ENCODE measurements around the gene SLFN14.
"Not testable (repeated sequence)": the region's sequence is repeated elsewhere in the genome, so short reads cannot be mapped to it uniquely, and the experiment has no call there.

The SLFN14 gene

DNA sequence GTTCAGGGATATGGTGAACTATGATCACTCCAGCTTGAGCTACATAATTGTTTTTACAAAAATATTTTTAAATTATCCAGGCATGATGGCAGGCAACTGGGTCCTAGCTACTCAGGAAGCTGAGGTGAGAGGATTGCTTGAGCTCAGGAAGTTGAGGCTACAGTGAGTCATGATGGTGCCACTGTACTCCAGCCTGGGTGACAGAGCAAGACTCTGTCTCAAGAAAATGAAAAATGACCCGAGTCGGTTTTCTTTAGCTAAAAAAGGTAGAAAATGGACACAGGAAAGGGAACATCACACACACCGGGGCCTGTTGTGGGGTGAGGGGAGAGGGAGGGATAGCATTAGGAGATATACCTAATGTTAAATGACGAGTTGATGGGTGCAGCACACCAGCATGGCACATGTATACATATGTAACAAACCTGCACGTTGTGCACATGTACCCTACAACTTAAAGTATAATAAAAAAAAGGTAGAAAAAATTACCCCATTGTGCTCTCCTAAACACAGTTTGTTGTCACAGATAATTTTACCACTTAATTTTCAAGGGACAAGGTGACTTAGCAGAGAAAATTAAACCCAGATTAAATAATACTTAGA, 38.9 kb downstream of the SLFN14 start:
- peaks cover 95% of the 10 kb centered on the region for H3K4me1 Mint-ChIP-seq

DNA sequence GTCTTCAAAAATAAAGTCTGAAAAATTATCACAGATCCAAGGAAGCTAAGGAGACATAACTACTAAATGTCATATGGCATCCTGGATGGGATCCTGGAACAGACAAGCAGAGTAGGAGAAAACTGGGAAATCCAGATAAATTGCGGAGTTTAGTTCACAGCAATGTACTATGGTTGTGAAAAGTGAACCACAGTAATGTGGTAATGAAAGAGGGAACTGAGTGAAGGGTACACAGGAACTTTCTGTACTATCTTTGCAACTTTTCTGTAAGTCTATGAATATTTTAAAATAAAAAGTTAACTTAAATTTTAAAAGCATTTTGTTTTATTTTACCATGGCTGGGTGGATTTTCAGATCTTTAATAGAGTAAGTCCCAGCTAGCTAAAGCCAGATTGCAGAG, 39.5 kb downstream of the SLFN14 start:
- Mint-ChIP-seq H3K4me1 (peaks cover 89% of the 10 kb centered on the region), H3K4me3 (no peak overlapping the region), H3K27ac (peak overlapping the region; percentile 61), H3K27me3 (no peaks in the 10 kb centered on the region), H3K9me3 (no peaks in the 10 kb centered on the region), H3K36me3 (ENCODE audit: low read depth) (peaks cover 45% of the 10 kb centered on the region)
- ATAC-seq (no peak), DNase-seq (no peak)

More for the DNA sequence above, 38.9 kb downstream of the SLFN14 start:
- peak; percentile 29 for DNase-seq
- H3K4me3 Mint-ChIP-seq, result peak overlapping the region; percentile 66
- H3K27me3 Mint-ChIP-seq, H3K9me3 Mint-ChIP-seq: not testable (repeated sequence)
- ATAC-seq, result peak; percentile 97
- H3K27ac Mint-ChIP-seq, result peak overlapping the region; percentile 86
- H3K36me3 Mint-ChIP-seq (ENCODE audit: low read depth), result peaks cover 51% of the 10 kb centered on the region

DNA sequence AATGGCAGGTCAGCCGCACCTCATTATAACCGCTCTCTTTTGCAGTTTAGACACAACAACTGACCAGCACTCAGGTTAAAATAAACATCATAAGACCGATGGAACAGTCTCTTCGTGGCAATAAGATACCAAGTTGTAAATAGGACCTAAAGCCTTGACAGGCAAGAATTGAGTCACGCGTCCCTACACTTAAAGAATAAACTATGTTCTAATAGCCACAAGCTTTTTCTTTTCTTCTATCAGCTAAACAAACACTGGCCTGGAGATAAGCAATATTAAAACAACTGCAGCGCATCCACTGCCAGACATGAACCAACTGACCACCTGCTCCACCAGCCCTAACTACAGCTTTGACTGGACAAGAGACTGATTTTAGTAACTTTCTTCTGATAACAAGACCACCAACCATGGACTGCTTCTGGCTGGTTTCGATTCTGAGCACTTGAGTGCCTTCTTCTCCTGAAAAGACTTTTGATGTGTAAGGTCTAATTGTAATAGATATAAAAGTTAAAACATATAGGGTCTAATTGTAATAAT, 40.6 kb downstream of the SLFN14 start:
- no peak for DNase-seq
- Mint-ChIP-seq H3K27me3 (no peaks in the 10 kb centered on the region), H3K36me3 (ENCODE audit: low read depth) (peaks cover 45% of the 10 kb centered on the region), H3K4me1 (peaks cover 81% of the 10 kb centered on the region), H3K9me3 (no peaks in the 10 kb centered on the region), H3K4me3 (no peak overlapping the region), H3K27ac (no peak overlapping the region)
- no peak for ATAC-seq

DNA sequence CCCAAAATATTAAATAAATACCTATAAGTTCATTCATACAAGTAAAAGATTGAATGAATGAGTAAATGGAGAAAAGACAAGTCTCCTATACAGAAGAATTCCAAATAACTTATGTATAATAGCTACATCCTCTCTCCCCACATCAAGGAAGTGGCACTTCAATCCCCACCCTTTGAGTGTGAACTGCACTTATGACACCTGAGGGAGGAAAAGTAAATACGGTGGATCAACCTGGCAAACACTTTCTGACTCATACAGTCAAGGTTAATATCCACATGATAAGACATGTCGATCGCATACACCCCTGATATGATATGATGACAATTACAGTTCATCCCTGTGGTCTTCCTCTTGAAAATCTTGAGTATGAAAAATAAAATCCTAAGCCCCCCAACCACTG, 41.2 kb downstream of the SLFN14 start:
- Mint-ChIP-seq H3K4me1 (peaks cover 80% of the 10 kb centered on the region), H3K9me3 (no peaks in the 10 kb centered on the region), H3K27ac (no peak overlapping the region), H3K36me3 (ENCODE audit: low read depth) (peaks cover 49% of the 10 kb centered on the region), H3K4me3 (no peak overlapping the region), H3K27me3 (no peaks in the 10 kb centered on the region)
- DNase-seq, result no peak
- no peak for ATAC-seq

DNA sequence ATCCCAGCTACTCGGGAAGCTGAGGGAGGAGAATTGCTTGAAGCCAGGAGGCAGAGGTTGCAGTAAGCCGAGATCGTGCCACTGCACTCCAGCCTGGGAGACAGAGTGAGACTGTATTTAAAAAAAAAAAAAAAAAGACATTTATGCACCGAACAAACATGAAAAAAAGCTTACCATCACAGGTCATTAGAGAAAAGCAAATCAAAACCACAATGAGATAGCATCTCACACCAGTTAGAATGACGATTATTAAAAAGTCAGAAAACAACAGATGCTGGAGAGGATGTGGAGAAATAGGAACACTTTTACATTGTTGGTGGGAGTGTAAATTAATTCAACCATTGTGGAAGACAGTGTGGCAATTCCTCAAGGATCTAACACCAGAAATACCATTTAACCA, 42.2 kb downstream of the SLFN14 start:
- not testable (repeated sequence) for ATAC-seq, H3K27ac Mint-ChIP-seq, DNase-seq, H3K4me3 Mint-ChIP-seq, H3K9me3 Mint-ChIP-seq, H3K27me3 Mint-ChIP-seq
- Mint-ChIP-seq H3K36me3 (ENCODE audit: low read depth) (peaks cover 58% of the 10 kb centered on the region), H3K4me1 (peaks cover 80% of the 10 kb centered on the region)

DNA sequence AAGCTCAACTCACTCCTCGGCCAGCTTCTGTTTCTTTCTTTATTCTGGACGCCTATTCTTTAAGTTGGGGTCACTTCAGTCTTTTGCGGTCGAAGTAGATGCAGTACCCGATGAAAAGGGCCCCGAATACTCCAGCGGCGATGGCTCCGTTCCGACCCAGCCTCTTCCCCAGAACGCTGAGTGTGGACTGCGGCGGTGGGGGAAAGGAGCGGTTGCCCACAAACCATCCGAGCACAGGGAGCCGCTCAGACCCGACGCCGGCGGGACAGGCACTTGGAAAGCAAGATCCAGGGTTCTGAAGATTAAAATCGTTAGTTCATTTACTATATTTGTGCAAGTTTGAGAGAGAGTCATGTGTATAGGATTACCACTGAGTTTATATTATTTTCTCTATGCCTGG, 45.6 kb downstream of the SLFN14 start:
- Mint-ChIP-seq H3K27ac (no peak overlapping the region), H3K4me3 (no peak overlapping the region), H3K27me3 (peaks cover 1% of the 10 kb centered on the region), H3K9me3 (no peaks in the 10 kb centered on the region), H3K36me3 (ENCODE audit: low read depth) (peaks cover 66% of the 10 kb centered on the region), H3K4me1 (peaks cover 75% of the 10 kb centered on the region)
- ATAC-seq (no peak), DNase-seq (no peak)

DNA sequence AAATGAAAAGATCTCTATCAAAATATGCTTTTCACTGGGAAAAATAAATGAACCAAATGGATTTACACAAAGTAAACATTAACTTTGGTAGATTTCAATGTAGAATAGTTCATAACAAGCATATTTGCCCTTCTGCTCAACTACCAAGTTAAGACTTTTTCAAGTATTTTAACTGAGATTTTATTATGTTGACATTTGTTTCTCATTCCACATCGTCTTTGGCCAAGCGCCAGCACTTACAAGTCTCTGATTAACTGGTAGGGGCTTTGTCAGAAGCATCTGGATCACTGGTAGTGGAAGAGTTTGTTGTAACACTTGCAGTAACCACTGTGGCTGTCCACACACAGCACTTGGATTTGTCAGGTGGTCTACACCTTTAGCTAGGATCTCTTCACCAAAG, 46.1 kb downstream of the SLFN14 start:
- H3K27ac Mint-ChIP-seq, result no peak overlapping the region
- no peaks in the 10 kb centered on the region for H3K9me3 Mint-ChIP-seq
- peaks cover 66% of the 10 kb centered on the region for H3K36me3 Mint-ChIP-seq (ENCODE audit: low read depth)
- DNase-seq (no peak), ATAC-seq (no peak)
- peaks cover 1% of the 10 kb centered on the region for H3K27me3 Mint-ChIP-seq
- peaks cover 75% of the 10 kb centered on the region for H3K4me1 Mint-ChIP-seq
- no peak overlapping the region for H3K4me3 Mint-ChIP-seq

Measured in activated naive CD8-positive, alpha-beta T cell treated with anti-CD3 and anti-CD28 coated beads, Interleukin-2, amount 50 U/mL, for 24 hours (primary cell).